IPS DF 4.7 (cell line): ENCODE data around the gene PSMA3.

Experiments used
- DNase-seq: peaks from one replicate; pipeline ENCODE4 v3.0.0-alpha.2; 2013; ENCODE audit warnings: low spot score; ENCODE audit errors: extremely low read depth

The PSMA3 gene

DNA sequence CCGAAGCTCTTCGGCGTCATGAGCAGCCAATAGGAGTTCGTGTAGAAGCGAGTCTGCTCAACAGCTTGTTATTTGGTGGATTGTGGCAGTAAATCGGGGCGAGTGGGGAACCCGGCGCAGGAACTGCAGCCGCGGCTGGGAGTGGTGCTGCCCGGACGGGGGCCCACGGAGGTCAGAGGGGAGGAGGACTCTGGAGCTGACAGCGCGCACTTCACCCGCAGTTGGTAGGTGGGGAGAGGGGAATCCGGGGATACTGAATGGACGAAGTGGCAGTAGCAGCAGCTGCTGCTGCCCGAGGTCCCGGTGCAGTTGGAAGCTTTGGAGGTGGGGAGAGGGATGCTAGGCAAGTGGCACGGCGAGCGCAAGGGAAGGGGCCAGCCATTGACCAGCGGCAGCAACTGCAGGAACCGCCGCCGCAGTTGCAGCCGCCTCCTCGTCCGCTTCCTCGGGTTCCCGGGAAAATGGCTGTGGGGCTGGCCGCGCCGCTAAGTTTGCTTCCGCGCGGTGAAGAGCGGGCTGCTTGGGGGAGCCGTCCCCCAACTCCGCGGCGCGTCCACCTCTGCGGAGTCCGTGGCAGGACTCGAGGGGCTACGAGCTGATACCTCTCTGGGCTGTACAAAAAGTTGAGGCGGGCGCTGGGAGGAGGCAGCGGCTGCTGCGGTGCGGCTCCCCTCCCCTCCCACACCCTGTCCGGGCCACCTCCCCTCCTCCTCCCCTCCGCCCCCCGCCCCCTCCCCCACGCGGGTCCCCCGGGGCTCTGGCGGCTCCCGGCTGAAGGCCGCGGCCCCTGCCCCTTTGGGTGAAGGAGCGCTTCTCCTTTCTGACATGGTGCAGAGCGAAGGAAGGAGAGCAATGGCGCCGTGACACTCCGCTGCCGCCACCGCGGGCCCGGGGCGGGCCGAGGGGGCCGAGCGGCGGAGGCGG, 54.1 kb downstream of the PSMA3 start, which contains the start of gene ARID4A:
TSS of gene ARID4A (plus strand) at position 79 of the 924 bp plus-strand sequence. CDS start 1,300 bp downstream, outside the sequence.
- DNase-seq, result no peak

DNA sequence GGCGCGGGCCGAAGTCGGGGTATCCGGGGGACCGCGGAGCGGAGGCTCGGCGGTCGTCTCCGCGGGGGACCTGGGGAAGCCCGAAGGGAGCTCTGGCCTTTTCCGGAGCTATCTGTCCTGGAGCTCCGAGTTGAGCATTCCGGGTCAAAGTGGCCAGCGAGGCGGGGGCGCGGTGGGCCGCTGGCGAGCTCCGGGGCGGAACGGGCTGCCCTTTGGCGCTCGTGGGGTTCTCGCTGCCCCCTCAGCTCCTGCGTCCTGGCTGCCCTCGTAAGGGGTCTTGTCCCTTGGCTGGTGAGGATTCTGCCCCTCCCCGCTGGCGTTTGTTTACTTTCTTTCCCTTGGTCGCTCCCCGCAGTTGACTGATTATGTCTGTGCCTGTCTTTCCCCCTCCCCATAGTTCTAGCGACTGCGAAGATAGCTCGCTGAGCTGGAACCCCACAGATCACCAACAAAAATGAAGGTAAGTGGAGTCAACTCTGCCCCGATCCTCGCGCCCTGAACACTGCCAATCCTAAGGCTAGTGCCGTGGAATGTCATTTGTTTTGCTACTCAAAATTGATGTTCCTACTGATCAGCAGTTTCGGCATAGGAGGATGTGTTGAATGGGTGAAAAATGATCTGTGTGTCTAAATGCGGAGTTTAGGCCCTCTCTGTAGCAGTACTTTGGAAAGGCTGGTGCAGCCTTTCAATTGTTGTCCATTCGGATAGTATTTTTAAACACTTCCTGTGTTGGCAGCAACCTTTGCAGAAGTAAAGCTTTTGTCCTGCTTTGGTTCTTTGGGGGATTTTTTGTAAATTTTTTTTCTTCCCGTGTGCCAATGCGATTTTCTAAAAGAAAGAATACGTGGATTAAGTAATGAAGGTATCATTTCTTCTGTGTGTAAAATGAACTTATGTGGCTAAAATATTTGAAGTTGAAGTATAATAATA, 55.0 kb downstream of the PSMA3 start:
- no peak for DNase-seq

- no peak for DNase-seq
Measured at GRCh38 chr14:58301416-58301815, 56.8 kb downstream of the PSMA3 start.

GRCh38 chr14:58305730-58306129, 61.1 kb downstream of the PSMA3 start:
- no peak for DNase-seq

GRCh38 chr14:58307597-58308316, 63.1 kb downstream of the PSMA3 start:
- DNase-seq, result no peak

GRCh38 chr14:58309086-58309485, 64.4 kb downstream of the PSMA3 start:
- DNase-seq, result no peak

DNA sequence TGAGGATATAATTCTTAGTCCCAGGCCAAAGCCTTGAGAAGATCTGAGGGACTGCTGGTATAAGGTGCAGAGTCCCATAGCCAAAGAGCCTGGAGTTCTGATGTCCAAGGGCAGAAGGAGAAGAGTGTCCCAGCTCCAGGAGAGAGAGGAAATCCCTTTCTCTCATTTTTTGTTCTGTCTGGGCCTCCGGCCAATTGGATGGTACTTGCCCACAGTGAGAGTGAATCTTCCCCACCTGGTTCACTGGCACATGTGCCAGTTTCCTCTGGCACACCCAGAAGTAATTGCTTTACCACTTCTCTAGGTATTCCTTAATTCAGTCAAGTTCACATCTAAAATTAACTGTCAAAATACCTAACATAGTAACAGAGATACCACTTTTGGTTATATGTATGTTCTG, 69.1 kb downstream of the PSMA3 start:
- no peak for DNase-seq

- DNase-seq, result no peak
Measured at GRCh38 chr14:58315606-58316005, 71.0 kb downstream of the PSMA3 start.
